Mesodermal cell (in vitro differentiated cells): Measurements from ENCODE around the gene RASL12.

Source experiments
- H3K27ac ChIP-seq: 2 replicates; pipeline ENCODE4 v1.7.0; 2013; ENCODE audit warnings: mild to moderate bottlenecking, low read depth, low read length, moderate library complexity; ENCODE audit not compliant: severe bottlenecking
- H3K36me3 ChIP-seq: 2 replicates; pipeline ENCODE4 v1.7.1; 2013; ENCODE audit warnings: mild to moderate bottlenecking, low read length, moderate library complexity; ENCODE audit not compliant: control insufficient read depth, insufficient read depth
- H3K4me1 ChIP-seq: one replicate; pipeline ENCODE4 v1.7.1; 2013; ENCODE audit warnings: mild to moderate bottlenecking, low read length; ENCODE audit not compliant: insufficient read depth, control insufficient read depth, poor library complexity, severe bottlenecking
- H3K4me3 ChIP-seq: 2 replicates; pipeline ENCODE4 v1.7.0; 2013; ENCODE audit warnings: low read length, control low read depth, mild to moderate bottlenecking; ENCODE audit not compliant: insufficient read depth, poor library complexity, severe bottlenecking; ENCODE audit errors: extremely low read depth
- H3K9me3 ChIP-seq: 2 replicates; pipeline ENCODE4 v1.7.1; 2013; ENCODE audit warnings: mild to moderate bottlenecking, low read length, moderate library complexity; ENCODE audit not compliant: control insufficient read depth
- WGBS, 2 experiments: methylation state at CpG; one replicate each; pipeline ENCODE4 v1.1.5; 2013; ENCODE audit warnings: missing lambda C conversion rate in 2 of 2; ENCODE audit not compliant: insufficient coverage in 2 of 2; 5-methylcytosine and 5-hydroxymethylcytosine counted together

RASL12 gene

GRCh38 chr15:65038428-65038827, 29.4 kb downstream of the RASL12 start:
- WGBS, 2 experiments = 94 to 100% methylated on average over 2 to 3 of the region's 3 CpGs
- no peaks in the 10 kb centered on the region for H3K36me3 ChIP-seq
- H3K9me3 ChIP-seq = no peaks in the 10 kb centered on the region
- H3K27ac ChIP-seq = no peak overlapping the region
- no peaks in the 10 kb centered on the region for H3K4me1 ChIP-seq
- H3K4me3 ChIP-seq = no peak overlapping the region

GRCh38 chr15:65037309-65037708, 30.5 kb downstream of the RASL12 start:
- Histone ChIP-seq H3K4me3 (no peak overlapping the region), H3K27ac (no peak overlapping the region), H3K9me3 (no peaks in the 10 kb centered on the region), H3K36me3 (no peaks in the 10 kb centered on the region), H3K4me1 (no peaks in the 10 kb centered on the region)
- WGBS, 2 experiments = no CpG with 5 or more reads among the region's 1 CpG

GRCh38 chr15:65034719-65035118, 33.1 kb downstream of the RASL12 start:
- H3K27ac ChIP-seq = no peak overlapping the region
- WGBS, 2 experiments = 92 to 95% methylated on average over 9 to 11 of the region's 11 CpGs
- H3K4me1 ChIP-seq = no peaks in the 10 kb centered on the region
- H3K36me3 ChIP-seq = no peaks in the 10 kb centered on the region
- H3K4me3 ChIP-seq = no peak overlapping the region
- H3K9me3 ChIP-seq = no peaks in the 10 kb centered on the region

- H3K4me3 ChIP-seq = no peak overlapping the region
- H3K9me3 ChIP-seq = no peaks in the 10 kb centered on the region
- H3K27ac ChIP-seq = peak overlapping the region; percentile 23
- 7 to 26% methylated on average over 2 to 3 of the region's 4 CpGs for WGBS, 2 experiments
- no peaks in the 10 kb centered on the region for H3K4me1 ChIP-seq
- no peaks in the 10 kb centered on the region for H3K36me3 ChIP-seq
These were observed 34.0 kb downstream of the RASL12 start for GRCh38 chr15:65033659-65034269.

- H3K27ac ChIP-seq = peak overlapping the region; percentile 41
- no peak overlapping the region for H3K4me3 ChIP-seq
- peaks cover 6% of the 10 kb centered on the region for H3K4me1 ChIP-seq
- no peaks in the 10 kb centered on the region for H3K9me3 ChIP-seq
- H3K36me3 ChIP-seq = no peaks in the 10 kb centered on the region
- WGBS, 2 experiments = 25 to 35% methylated on average over 10 to 11 of the region's 13 CpGs
These were observed 34.8 kb downstream of the RASL12 start for GRCh38 chr15:65032801-65033537.

- Histone ChIP-seq H3K36me3 (peaks cover 17% of the 10 kb centered on the region), H3K4me1 (peaks cover 10% of the 10 kb centered on the region), H3K9me3 (no peaks in the 10 kb centered on the region), H3K4me3 (peak overlapping the region; percentile 80), H3K27ac (no peak overlapping the region)
- WGBS, 2 experiments = 80 to 85% methylated on average over 5 to 9 of the region's 12 CpGs
These were observed 38.0 kb downstream of the RASL12 start for GRCh38 chr15:65029736-65030208.

GRCh38 chr15:65028921-65029735, 38.7 kb downstream of the RASL12 start, which contains the start of gene MTFMT:
Gene MTFMT, minus strand, starts transcription at chr15:65029639. Its CDS starts 26 bp downstream, at chr15:65029613.
- Histone ChIP-seq H3K36me3 (peaks cover 21% of the 10 kb centered on the region), H3K4me1 (peaks cover 10% of the 10 kb centered on the region), H3K27ac (no peak within 1 kb of the TSS), H3K9me3 (no peaks in the 10 kb centered on the region), H3K4me3 (peak within 1 kb of the TSS; percentile 80)
- 0 to 1% methylated on average over 45 to 57 of the region's 73 CpGs for WGBS, 2 experiments

- H3K4me1 ChIP-seq = peaks cover 10% of the 10 kb centered on the region
- no peaks in the 10 kb centered on the region for H3K9me3 ChIP-seq
- peak overlapping the region; percentile 80 for H3K4me3 ChIP-seq
- H3K27ac ChIP-seq = no peak overlapping the region
- peaks cover 26% of the 10 kb centered on the region for H3K36me3 ChIP-seq
- WGBS, 2 experiments = 83 to 91% methylated on average over 9 of the region's 10 CpGs
These were observed 39.5 kb downstream of the RASL12 start for GRCh38 chr15:65028338-65028737.

GRCh38 chr15:65027593-65027992, 40.2 kb downstream of the RASL12 start:
- no peak overlapping the region for H3K4me3 ChIP-seq
- H3K27ac ChIP-seq = no peak overlapping the region
- WGBS, 2 experiments = no CpG with 5 or more reads among the region's 1 CpG
- peaks cover 10% of the 10 kb centered on the region for H3K4me1 ChIP-seq
- H3K9me3 ChIP-seq = no peaks in the 10 kb centered on the region
- H3K36me3 ChIP-seq = peaks cover 27% of the 10 kb centered on the region

GRCh38 chr15:65026756-65027155, 41.0 kb downstream of the RASL12 start:
- Histone ChIP-seq H3K4me1 (peaks cover 10% of the 10 kb centered on the region), H3K36me3 (peaks cover 27% of the 10 kb centered on the region), H3K4me3 (no peak overlapping the region), H3K9me3 (no peaks in the 10 kb centered on the region), H3K27ac (no peak overlapping the region)
- 96 to 100% methylated on average over 2 to 5 of the region's 6 CpGs for WGBS, 2 experiments
